GM19372 (cell line): ENCODE results near the gene ITPR2.

ENCODE experiments used
- ATAC-seq: cut with Tn5 transposase; IDR thresholded peaks from one replicate; pipeline ENCODE4 v1.9.1; 2021; ENCODE audit warnings: mild to moderate bottlenecking, low read depth, moderate library complexity; ENCODE audit not compliant: unreplicated experiment

Gene ITPR2

GRCh38 chr12:26384536-26384935 lies 448.5 kb downstream of the ITPR2 start:
- ATAC-seq, result no peak

GRCh38 chr12:26383041-26383440 lies 450.0 kb downstream of the ITPR2 start:
- ATAC-seq, result no peak

DNA sequence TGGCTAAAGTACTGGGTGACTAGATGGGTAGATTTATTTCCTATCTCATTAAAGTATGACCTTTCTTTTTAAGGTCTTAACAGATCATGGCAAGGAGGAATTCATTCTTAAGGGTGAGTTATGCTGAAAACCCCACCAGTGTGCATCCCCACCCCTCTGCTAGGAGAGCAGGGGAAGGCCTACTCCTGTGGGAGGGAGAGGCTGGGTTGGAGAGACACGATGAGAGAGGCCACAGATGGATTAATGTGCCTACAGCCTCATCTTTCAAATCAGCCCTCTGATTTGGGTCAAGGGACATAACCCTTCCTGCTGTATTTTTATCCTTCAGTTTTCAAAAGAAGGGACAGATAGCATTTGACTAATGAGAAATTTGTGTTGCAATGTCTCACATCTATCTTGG lies 452.1 kb downstream of the ITPR2 start:
- ATAC-seq, result no peak

DNA sequence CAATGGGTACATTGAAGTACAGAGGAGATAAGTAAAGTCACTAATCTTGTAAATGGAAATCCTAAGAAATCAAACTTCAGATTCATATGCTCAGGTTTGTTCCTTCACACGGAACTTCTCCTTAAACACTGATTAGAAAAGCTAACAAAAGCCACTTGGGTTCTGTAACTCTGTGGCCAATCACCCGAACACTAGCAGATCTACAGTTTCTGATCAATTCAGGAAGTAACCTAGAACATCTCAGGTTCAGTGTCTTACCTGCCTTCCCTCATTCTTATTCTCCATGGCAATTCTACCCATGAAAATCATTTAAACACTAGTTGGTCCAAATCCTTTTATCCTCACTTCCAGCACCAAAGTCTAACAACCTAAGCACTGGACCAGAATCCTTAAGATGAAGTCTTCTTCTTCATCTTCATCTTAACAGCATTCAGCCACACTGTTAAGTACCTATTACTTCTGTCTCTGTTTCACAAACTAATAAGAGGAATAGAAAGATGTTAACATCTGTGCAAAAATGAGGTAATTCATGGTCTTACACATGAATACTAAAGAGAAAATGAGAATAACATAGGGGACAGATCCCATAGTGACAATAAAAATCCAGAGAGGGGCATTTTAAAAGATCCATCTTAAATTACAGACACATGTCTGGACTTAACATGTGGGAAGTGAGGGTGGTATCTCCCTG lies 453.1 kb downstream of the ITPR2 start:
- no peak for ATAC-seq

GRCh38 chr12:26378711-26379110 lies 454.3 kb downstream of the ITPR2 start:
- no peak for ATAC-seq

DNA sequence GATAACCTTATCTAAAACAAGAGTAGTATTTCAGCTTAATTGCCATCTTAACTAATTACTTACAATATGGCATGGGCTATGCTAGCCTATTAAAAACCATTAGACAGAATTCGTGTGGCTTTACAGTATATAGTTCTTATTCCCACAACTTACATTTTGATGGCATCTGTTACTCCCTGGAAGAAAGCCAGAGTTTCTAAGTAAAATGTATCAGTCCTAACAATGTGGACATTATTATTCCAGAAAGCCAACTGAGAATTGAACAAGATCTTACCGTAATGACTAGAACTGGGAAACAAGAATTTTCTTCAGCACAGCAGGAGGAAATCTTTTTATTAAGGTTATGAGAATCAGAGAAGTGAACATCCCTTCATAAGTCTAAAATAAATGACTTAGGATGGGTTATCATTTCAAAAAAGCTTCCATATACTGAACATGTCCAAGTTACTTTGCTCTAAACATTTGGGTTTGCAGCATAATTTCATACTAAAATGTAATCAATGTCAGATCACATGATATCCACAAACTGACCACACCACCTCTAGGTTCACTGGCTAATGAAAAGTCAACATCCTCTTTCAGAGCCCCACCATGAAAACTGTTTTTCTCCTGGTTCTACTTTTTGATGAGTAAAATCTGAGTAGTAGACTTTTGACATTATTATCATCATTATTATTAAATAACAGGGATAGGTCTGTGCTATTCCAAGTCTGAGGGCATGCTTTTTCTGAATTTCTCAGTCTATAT lies 457.9 kb downstream of the ITPR2 start:
- no peak for ATAC-seq

- no peak for ATAC-seq
These were observed 459.1 kb downstream of the ITPR2 start for GRCh38 chr12:26373606-26374495.

- no peak for ATAC-seq
These were observed 460.1 kb downstream of the ITPR2 start for GRCh38 chr12:26372866-26373265.

- no peak for ATAC-seq
These were observed 462.9 kb downstream of the ITPR2 start for GRCh38 chr12:26370098-26370497.

DNA sequence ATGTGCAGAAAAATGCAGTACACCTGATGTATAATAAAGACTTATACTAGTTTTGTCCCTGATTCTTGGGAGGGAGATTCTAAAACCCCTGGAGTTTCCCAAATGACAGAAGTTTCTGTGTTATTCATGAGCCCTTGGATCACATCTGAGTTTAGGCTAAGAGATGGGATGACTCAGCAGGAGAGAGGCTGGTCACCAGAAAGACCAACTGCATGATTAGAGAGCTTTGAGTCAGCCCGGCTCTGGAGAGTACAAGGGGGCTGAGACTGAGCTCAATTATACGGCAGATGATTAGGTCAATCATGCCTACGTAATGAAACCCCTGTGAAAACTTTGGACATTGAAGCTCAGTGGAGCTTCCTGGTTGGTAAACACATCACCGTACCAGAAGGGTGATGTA lies 463.4 kb downstream of the ITPR2 start:
- no peak for ATAC-seq

DNA sequence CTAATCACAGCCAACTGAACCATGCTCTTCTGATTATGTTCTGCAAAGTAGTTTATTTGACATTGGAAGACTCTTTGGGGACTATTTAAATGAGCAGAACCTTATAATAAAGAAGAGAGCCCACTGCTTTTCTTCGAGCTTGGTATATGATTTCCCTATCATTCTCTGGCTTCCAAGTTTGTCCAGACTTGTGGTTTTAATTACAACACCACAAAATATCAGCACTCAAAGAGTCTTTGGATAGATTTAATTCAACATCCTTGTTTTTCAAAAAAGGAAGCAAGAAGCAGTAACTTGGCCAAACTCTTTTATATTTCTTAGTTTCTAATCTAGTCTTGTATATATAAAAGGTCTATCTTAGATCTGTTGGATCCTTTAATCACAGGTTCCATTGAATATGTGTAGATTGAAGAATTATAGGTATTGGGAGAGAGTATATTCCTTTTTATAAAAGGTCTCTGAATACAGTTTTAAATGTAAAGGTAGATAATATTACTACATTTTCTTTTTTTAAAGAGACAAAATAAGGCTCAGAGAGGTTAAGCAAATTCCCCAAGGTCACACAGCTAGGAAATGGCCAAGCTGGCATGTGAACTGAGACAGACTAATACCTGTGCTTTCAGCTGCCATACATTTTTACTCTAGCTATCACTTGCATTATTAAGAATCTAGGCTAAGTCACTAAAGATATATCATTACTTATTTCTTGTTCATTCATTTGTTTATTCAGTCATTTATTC lies 464.8 kb downstream of the ITPR2 start:
- ATAC-seq, result no peak

GRCh38 chr12:26361964-26362363 lies 471.0 kb downstream of the ITPR2 start:
- ATAC-seq, result no peak

GRCh38 chr12:26360062-26360461 lies 472.9 kb downstream of the ITPR2 start:
- no peak for ATAC-seq

GRCh38 chr12:26359576-26359975 lies 473.4 kb downstream of the ITPR2 start:
- no peak for ATAC-seq

- ATAC-seq, result no peak
These were observed 474.3 kb downstream of the ITPR2 start for GRCh38 chr12:26358651-26359050.

GRCh38 chr12:26347300-26347699 lies 485.7 kb downstream of the ITPR2 start:
- no peak for ATAC-seq

DNA sequence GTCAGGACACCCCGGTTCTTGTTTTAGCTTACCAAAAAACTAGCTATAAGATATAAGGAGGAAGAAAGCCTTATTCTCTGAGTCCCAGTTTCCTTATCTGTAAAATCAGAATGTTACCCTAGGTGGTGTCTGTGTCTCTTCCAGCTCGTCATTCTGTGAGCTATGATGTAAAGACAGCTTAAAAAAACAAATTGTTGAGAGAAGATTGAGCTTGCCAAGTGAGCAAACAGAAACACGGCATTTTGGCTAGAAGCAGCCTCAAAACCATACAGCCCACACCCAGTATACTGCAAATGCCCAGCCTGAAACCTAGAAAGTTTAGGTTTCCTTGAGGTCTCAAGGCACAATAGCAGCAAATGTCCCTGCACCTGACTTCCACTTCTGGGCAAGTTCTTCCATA lies 486.3 kb downstream of the ITPR2 start:
- no peak for ATAC-seq

DNA sequence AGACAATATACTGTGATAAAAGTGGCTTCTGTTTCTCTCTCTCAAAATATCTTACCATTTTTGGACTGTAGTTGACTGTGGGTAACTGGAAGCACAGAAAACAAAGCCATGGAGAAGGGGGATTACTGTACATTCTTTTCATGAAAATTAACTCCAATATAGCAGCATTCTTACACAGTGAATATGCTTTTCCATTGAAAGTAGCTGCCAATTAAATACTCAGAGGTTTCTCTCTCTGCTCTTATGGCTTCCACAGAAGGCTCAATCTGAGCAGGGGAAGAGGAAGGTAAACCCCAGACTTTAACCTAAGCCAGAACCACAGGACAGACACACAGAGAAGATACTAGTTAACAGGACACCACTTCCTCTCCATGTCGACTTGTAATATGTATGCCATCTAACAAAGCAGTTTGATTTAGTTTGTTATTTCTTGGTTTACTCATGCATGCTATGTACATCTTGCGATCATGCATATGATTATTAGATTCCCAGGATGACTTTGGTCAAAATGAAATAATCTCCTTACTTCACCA lies 487.5 kb downstream of the ITPR2 start:
- ATAC-seq, result no peak

DNA sequence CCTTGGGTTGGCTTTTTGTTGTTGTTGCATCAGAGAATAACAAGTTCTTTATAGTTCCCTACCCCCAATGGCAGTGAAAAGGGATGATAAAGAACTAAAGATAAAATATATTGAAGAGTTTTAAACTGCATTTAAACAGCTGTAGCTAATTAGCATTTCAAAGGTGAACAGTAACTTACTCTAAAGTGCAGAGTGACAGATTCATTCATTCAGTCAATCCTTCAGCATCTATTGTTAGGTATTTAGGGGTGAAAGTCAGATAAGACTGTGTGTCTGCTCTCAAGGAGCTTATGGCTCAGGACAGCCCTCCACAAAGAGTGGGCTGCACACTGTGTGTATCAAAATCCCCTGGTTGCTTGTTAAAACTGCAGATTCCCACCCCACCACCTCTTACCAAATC lies 491.5 kb downstream of the ITPR2 start:
- no peak for ATAC-seq

- peak; percentile 73 for ATAC-seq
These were observed 492.3 kb downstream of the ITPR2 start for GRCh38 chr12:26340649-26341048.
